Activated B cell treated with CpG ODN at 0.5 μM for 24 hours (primary cell): ENCODE measurements around the gene TRABD2B. TPM values are rescaled to one million over a fixed set of nuclear protein-coding genes. Genes with fewer than 3 reads are reported as not detected.

ENCODE experiments used
- ATAC-seq: fragments of 200-7000 bp; cut with Tn5 transposase; one replicate; pipeline ENCODE4 v1.10.0; 2021; ENCODE audit warnings: low read depth, mild to moderate bottlenecking, moderate library complexity
- CTCF ChIA-PET: fragments of 350-600 bp; sonication (Branson Sonifier 250); formaldehyde crosslinking; loops from one replicate; lab custom pipeline; 2021; ENCODE audit warnings: antibody characterized with exemption; lab: Charles Lee
- POLR2A ChIA-PET: fragments of 350-600 bp; sonication (Branson Sonifier 250); formaldehyde crosslinking; loops from one replicate; lab custom pipeline; 2021; ENCODE audit warnings: antibody characterized with exemption; lab: Charles Lee
- DNase-seq: peaks from one replicate; pipeline ENCODE4 v3.0.0; 2022
- H3K27ac Mint-ChIP-seq: one replicate; pipeline ENCODE4 v1.8.0; 2020; ENCODE audit warnings: mixed read lengths
- H3K27me3 Mint-ChIP-seq: one replicate; pipeline ENCODE4 v1.8.0; 2021; ENCODE audit warnings: mixed read lengths
- H3K36me3 Mint-ChIP-seq: one replicate; pipeline ENCODE4 v1.8.0; 2021; ENCODE audit warnings: low read depth, mixed read lengths
- H3K4me1 Mint-ChIP-seq: one replicate; pipeline ENCODE4 v1.8.0; 2021; ENCODE audit warnings: mixed read lengths
- H3K4me3 Mint-ChIP-seq: one replicate; pipeline ENCODE4 v1.8.0; 2020; ENCODE audit warnings: mild to moderate bottlenecking, mixed read lengths
- H3K9me3 Mint-ChIP-seq: one replicate; pipeline ENCODE4 v1.8.0; 2020; ENCODE audit warnings: mixed read lengths
- intact Hi-C: fragments of 100-400 bp; cut with micrococcal nuclease; formaldehyde crosslinking; loops from one replicate; pipeline ENCODE4 v1.15.1; 2024
- total RNA-seq: library from RNA; stranded (reverse); gene quantifications from 2 replicates; pipeline ENCODE4 v1.2.3, GENCODE V29; 2022
- TF ChIP-seq, protein P1 (sequence below): fragments of 200-600 bp; IDR thresholded peaks from one replicate; pipeline ENCODE4 v1.8.0; 2022; ENCODE audit warnings: antibody characterized with exemption, mild to moderate bottlenecking

The TRABD2B gene
- total RNA-seq, 1 donor from 2014 or later, result not detected

DNA sequence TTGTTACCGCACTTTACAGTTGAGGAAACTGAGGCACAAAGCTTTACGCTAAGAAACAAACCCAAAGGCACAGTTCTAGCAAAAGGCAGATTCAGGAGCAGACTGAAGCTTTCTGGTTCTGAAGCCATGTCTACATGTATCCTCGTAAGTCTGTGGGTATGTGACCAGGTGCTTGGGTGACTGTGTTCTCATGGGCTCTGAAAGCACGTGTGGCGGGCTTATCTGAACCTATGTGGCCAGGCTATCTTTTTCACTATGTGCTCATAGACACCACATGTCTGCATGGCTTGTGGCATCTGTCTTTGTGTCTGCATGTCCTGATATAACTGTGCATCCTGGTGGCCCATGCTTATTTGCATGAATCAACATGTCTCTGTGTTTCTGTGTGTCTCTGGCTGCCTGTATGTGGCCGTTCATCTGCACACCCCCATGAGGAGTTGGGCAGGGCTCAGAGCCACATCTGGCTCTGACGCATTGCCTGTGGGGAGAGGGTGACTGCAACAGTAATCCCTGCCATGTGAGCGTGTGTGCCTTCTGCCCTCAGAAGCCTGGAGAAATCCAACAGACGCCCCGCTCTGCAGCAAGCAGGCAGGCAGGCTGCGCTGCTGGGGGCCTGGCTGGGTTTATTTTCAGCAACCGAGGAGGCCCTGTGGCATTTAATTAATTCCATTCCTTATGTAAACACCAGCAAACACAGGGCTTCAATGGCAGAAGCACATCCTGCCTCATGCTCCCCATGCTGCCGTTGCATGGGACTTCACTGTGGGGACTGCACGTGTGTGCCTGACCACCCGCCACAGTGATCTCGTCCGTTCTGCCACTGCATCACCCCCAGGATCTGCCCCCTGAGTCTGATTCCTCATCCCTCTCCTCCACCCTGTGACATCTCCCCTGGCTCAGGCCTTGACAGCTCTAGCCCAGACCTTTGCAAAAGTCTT, 115.4 kb downstream of the TRABD2B start:
- no peak for ATAC-seq
- Mint-ChIP-seq H3K36me3 (no peaks in the 10 kb centered on the region), H3K9me3 (no peaks in the 10 kb centered on the region), H3K27ac (no peak overlapping the region), H3K4me1 (no peaks in the 10 kb centered on the region), H3K27me3 (no peaks in the 10 kb centered on the region), H3K4me3 (no peak overlapping the region)
- no peak for DNase-seq
- TF ChIP-seq, protein P1, sequence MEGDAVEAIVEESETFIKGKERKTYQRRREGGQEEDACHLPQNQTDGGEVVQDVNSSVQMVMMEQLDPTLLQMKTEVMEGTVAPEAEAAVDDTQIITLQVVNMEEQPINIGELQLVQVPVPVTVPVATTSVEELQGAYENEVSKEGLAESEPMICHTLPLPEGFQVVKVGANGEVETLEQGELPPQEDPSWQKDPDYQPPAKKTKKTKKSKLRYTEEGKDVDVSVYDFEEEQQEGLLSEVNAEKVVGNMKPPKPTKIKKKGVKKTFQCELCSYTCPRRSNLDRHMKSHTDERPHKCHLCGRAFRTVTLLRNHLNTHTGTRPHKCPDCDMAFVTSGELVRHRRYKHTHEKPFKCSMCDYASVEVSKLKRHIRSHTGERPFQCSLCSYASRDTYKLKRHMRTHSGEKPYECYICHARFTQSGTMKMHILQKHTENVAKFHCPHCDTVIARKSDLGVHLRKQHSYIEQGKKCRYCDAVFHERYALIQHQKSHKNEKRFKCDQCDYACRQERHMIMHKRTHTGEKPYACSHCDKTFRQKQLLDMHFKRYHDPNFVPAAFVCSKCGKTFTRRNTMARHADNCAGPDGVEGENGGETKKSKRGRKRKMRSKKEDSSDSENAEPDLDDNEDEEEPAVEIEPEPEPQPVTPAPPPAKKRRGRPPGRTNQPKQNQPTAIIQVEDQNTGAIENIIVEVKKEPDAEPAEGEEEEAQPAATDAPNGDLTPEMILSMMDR, result no peak
- ChIA-PET CTCF (no interaction called here), POLR2A (no interaction called here)
- intact Hi-C loops, result no loop called here

DNA sequence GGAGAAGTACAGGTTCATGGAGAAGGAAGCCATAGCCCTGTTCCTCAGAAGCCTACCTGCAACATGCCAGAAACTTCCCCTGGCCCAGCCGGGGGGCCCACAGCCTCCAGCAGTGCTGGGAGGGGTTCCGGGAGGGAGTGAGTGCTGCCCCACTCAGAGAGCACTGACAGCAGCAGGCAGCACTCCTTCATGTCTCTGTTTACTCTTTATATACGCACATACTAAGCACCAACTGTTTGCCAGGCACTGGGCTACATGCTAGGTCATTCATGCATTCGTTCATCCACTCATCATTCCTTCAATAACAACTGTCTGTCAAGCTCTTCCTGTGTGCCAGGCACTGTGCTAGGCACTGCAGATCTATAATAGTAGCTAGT, 120.6 kb downstream of the TRABD2B start:
- no peak overlapping the region for H3K4me3 Mint-ChIP-seq
- no peak for DNase-seq
- intact Hi-C loops, result no loop called here
- TF ChIP-seq, protein P1, result no peak
- H3K27me3 Mint-ChIP-seq, result no peaks in the 10 kb centered on the region
- ChIA-PET CTCF (no interaction called here), POLR2A (no interaction called here)
- ATAC-seq, result no peak
- H3K4me1 Mint-ChIP-seq, result no peaks in the 10 kb centered on the region
- H3K9me3 Mint-ChIP-seq, result no peaks in the 10 kb centered on the region
- H3K27ac Mint-ChIP-seq, result no peak overlapping the region
- no peaks in the 10 kb centered on the region for H3K36me3 Mint-ChIP-seq

- ATAC-seq, result no peak
- Mint-ChIP-seq H3K4me3 (no peak overlapping the region), H3K9me3 (no peaks in the 10 kb centered on the region), H3K36me3 (no peaks in the 10 kb centered on the region), H3K27me3 (no peaks in the 10 kb centered on the region), H3K27ac (no peak overlapping the region), H3K4me1 (no peaks in the 10 kb centered on the region)
- ChIA-PET CTCF (no interaction called here), POLR2A (no interaction called here)
- TF ChIP-seq, protein P1, result no peak
- no peak for DNase-seq
- intact Hi-C loops, result no loop called here
These were observed 121.2 kb downstream of the TRABD2B start for GRCh38 chr1:47875831-47876586.

DNA sequence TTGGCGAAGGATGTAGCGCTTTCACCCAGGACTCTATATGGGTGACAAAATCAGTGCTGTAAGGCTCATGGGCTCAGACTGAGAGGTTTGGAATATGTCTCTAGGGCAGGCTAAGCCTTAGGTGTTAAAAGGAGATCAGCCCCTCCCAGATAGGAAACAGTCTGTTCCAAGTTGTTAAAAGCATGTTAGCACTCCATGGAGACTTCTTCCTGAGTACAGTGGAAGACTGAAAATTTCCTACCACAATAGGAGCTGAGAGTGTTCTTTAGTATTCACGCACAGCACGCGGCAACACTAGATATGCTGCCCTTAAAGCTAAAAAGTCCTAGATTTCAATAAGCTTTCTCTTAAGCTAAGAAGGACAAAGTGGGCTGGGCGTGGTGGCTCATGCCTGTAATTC, 122.1 kb downstream of the TRABD2B start:
- Mint-ChIP-seq H3K27me3 (no peaks in the 10 kb centered on the region), H3K36me3 (no peaks in the 10 kb centered on the region), H3K4me1 (no peaks in the 10 kb centered on the region), H3K27ac (no peak overlapping the region), H3K4me3 (no peak overlapping the region), H3K9me3 (no peaks in the 10 kb centered on the region)
- DNase-seq, result no peak
- POLR2A ChIA-PET, result no interaction called here
- no peak for ATAC-seq
- TF ChIP-seq, protein P1, result no peak
- intact Hi-C loops, result no loop called here
- CTCF ChIA-PET, result no interaction called here

- TF ChIP-seq, protein P1, result no peak
- no peaks in the 10 kb centered on the region for H3K36me3 Mint-ChIP-seq
- intact Hi-C loops, result no loop called here
- H3K27ac Mint-ChIP-seq, result no peak overlapping the region
- no peak for ATAC-seq
- DNase-seq, result no peak
- H3K4me1 Mint-ChIP-seq, result no peaks in the 10 kb centered on the region
- CTCF ChIA-PET, result no interaction called here
- H3K27me3 Mint-ChIP-seq, result no peaks in the 10 kb centered on the region
- POLR2A ChIA-PET, result no interaction called here
- H3K4me3 Mint-ChIP-seq, result no peak overlapping the region
- H3K9me3 Mint-ChIP-seq, result no peaks in the 10 kb centered on the region
These were observed 123.8 kb downstream of the TRABD2B start for GRCh38 chr1:47873337-47873736.
